SK-N-SH (cell line): ENCODE results near the gene ELOVL2. TPM values are rescaled to one million over a fixed set of nuclear protein-coding genes. Genes with fewer than 3 reads are reported as not detected.

Experiments used
- CTCF ChIA-PET: fragments of 300-600, 350-600 bp; formaldehyde crosslinking; extraction: SDS; loops from one replicate; lab custom pipeline; 2021; lab: Yijun Ruan, JAX
- POLR2A ChIA-PET: fragments of 350-600 bp; sonication (Branson Sonifier 250); formaldehyde crosslinking; extraction: SDS; loops from one replicate; lab custom pipeline; 2020; ENCODE audit warnings: antibody characterized with exemption, inconsistent platforms; lab: Yijun Ruan, JAX
- DNase-seq: peaks from one replicate; pipeline ENCODE4 v3.0.0; 2012
- H2AFZ ChIP-seq: fragments of 200-600 bp; sonication (generic); 2 replicates; pipeline ENCODE4 v1.8.1; 2016; ENCODE audit warnings: antibody characterized with exemption, mild to moderate bottlenecking, low read depth
- H3F3A ChIP-seq: fragments of 200-600 bp; sonication (generic); replicated peaks from 2 replicates; pipeline ENCODE3; 2016; ENCODE audit warnings: antibody characterized with exemption, mild to moderate bottlenecking; ENCODE audit not compliant: insufficient read depth
- H3K27ac ChIP-seq, 2 experiments: fragments of 200-500 bp in 1 of 2; fragments of 200-600 bp in 1 of 2; sonication (Bioruptor generic) in 1 of 2; sonication (generic), shearing (Covaris generic) in 1 of 2; 2 replicates each; pipeline versions ENCODE4 v1.5.1 to v1.6.1; 2014 to 2016; ENCODE audit warnings: low read depth in 2 of 2, inconsistent platforms in 1 of 2, low read length in 1 of 2, mild to moderate bottlenecking in 1 of 2, mixed read lengths in 1 of 2
- H3K27me3 ChIP-seq: fragments of 200-600 bp; sonication (generic), shearing (Covaris generic); 2 replicates; pipeline ENCODE4 v1.6.1; 2016; ENCODE audit warnings: mixed run types; ENCODE audit not compliant: insufficient read depth
- H3K36me3 ChIP-seq, 2 experiments: fragments of 200-500 bp in 1 of 2; fragments of 200-600 bp in 1 of 2; sonication (Bioruptor generic) in 1 of 2; sonication (generic) in 1 of 2; replicated peaks in 1 of 2; 2 replicates each; pipeline versions ENCODE3 to v1.5.1; 2014 to 2016; ENCODE audit warnings: low read length in 1 of 2, mild to moderate bottlenecking in 1 of 2; ENCODE audit not compliant: insufficient read depth in 2 of 2, control insufficient read depth in 1 of 2
- H3K4me1 ChIP-seq, 2 experiments: fragments of 200-500 bp in 1 of 2; fragments of 200-600 bp in 1 of 2; sonication (Bioruptor generic) in 1 of 2; sonication (generic), shearing (Covaris generic) in 1 of 2; 2 replicates each; pipeline versions ENCODE4 v1.5.1 to v1.6.1; 2014 to 2016; ENCODE audit warnings: low read depth in 1 of 2, low read length in 1 of 2, mixed run types in 1 of 2; ENCODE audit not compliant: insufficient read depth in 2 of 2, control insufficient read depth in 1 of 2
- H3K4me2 ChIP-seq: fragments of 200-600 bp; sonication (generic), shearing (Covaris generic); 2 replicates; pipeline ENCODE4 v1.6.1; 2017; ENCODE audit warnings: mixed run types
- H3K4me3 ChIP-seq, 2 experiments: fragments of 200-500 bp in 1 of 2; fragments of 200-600 bp in 1 of 2; sonication (Bioruptor generic) in 1 of 2; sonication (generic), shearing (Covaris generic) in 1 of 2; 2 replicates each; pipeline versions ENCODE4 v1.5.1 to v1.8.1; 2014 to 2016; ENCODE audit warnings: low read depth in 2 of 2, inconsistent platforms in 1 of 2, low read length in 1 of 2, mild to moderate bottlenecking in 1 of 2, mixed read lengths in 1 of 2, moderate library complexity in 1 of 2
- H3K79me2 ChIP-seq: fragments of 200-600 bp; sonication (generic); 2 replicates; pipeline ENCODE4 v1.8.1; 2017; ENCODE audit warnings: mild to moderate bottlenecking; ENCODE audit not compliant: insufficient read depth
- H3K9ac ChIP-seq: fragments of 200-600 bp; sonication (generic); 2 replicates; pipeline ENCODE4 v1.6.1; 2017; ENCODE audit warnings: mixed run types
- H3K9me2 ChIP-seq: fragments of 200-600 bp; sonication (generic); 2 replicates; pipeline ENCODE4 v1.6.1; 2017; ENCODE audit warnings: mixed run types
- H3K9me3 ChIP-seq: fragments of 200-600 bp; sonication (generic); 2 replicates; pipeline ENCODE4 v1.6.1; 2017; ENCODE audit warnings: mixed run types, mild to moderate bottlenecking, moderate library complexity
- H4K20me1 ChIP-seq: fragments of 200-600 bp; sonication (generic); 2 replicates; pipeline ENCODE4 v1.6.1; 2017; ENCODE audit warnings: mild to moderate bottlenecking, mixed run types; ENCODE audit not compliant: insufficient read depth
- CHD2 ChIP-seq: fragments of 150-350 bp; IDR thresholded peaks from 2 replicates; pipeline ENCODE4 v1.6.1; 2018; ENCODE audit warnings: low read length; ENCODE audit not compliant: partially characterized antibody
- EZH2phosphoT487 ChIP-seq: fragments of 200-600 bp; sonication (generic); IDR thresholded peaks from 2 replicates; pipeline ENCODE4 v1.6.1; 2017; ENCODE audit warnings: low read depth, mixed run types, mild to moderate bottlenecking, antibody characterized with exemption, moderate library complexity, borderline replicate concordance
- FOSL2 ChIP-seq: IDR thresholded peaks from 2 replicates; pipeline ENCODE4 v1.4.0; 2012; ENCODE audit warnings: low read depth, mild to moderate bottlenecking, moderate library complexity, borderline replicate concordance
- MAX ChIP-seq: IDR thresholded peaks from 2 replicates; pipeline ENCODE4 v1.4.0; 2012; ENCODE audit warnings: low read depth
- MXI1 ChIP-seq: IDR thresholded peaks from 2 replicates; pipeline ENCODE4 v1.6.1; 2012; ENCODE audit warnings: mild to moderate bottlenecking, low read depth, low read length, improper control_type of control experiment
- RAD21 ChIP-seq: IDR thresholded peaks from 2 replicates; pipeline ENCODE4 v1.6.1; 2012; ENCODE audit warnings: mild to moderate bottlenecking, low read length
- RFX5 ChIP-seq: IDR thresholded peaks from 2 replicates; pipeline ENCODE4 v1.6.1; 2012; ENCODE audit warnings: mild to moderate bottlenecking, improper control_type of control experiment, low read length
- RXRA ChIP-seq: IDR thresholded peaks from 2 replicates; pipeline ENCODE4 v1.4.0; 2012; ENCODE audit warnings: low read depth, mild to moderate bottlenecking, borderline replicate concordance
- TCF12 ChIP-seq: IDR thresholded peaks from 2 replicates; pipeline ENCODE4 v1.4.0; 2012
- USF2 ChIP-seq: fragments of 150-350 bp; IDR thresholded peaks from 2 replicates; pipeline ENCODE4 v1.6.1; 2017; ENCODE audit warnings: antibody characterized with exemption, low read length, low read depth, borderline replicate concordance
- YY1 ChIP-seq: IDR thresholded peaks from 2 replicates; pipeline ENCODE4 v1.4.0; 2012; ENCODE audit warnings: low read depth, mild to moderate bottlenecking
- WGBS: methylation state at CpG from one replicate; pipeline ENCODE4 v1.1.6; 2017; ENCODE audit warnings: low lambda C conversion rate; 5-methylcytosine and 5-hydroxymethylcytosine counted together
- polyA plus RNA-seq, 3 experiments: library from polyadenylated mRNA; depleted of rRNA; stranded (reverse); fragments of >200 nt; gene quantifications; 2 replicates each; pipeline ENCODE4 v1.2.3, GENCODE V29; 2012

The ELOVL2 gene
- polyA plus RNA-seq, 1 of the 3 experiments (the other 2 are of a cell fraction): 0.39 TPM

GRCh38 chr6:11042750-11043377 is 1.2 kb downstream of the ELOVL2 start:
- peak overlapping the region; percentile 78; the same call in 1 of the 2 replicates for H3K4me2 ChIP-seq
- POLR2A ChIA-PET: interaction anchor here (0.9 kb wide), 1 partner anchor 16 kb away, joined by 3 read pairs; no protein-coding TSS in a partner anchor
- CTCF ChIA-PET: interaction anchor here (0.9 to 3.3 kb wide), 13 partner anchors 10 to 454 kb away, joined by 3 to 17 read pairs (median 4); no protein-coding TSS in a partner anchor

GRCh38 chr6:11042025-11042749 is 1.9 kb downstream of the ELOVL2 start:
- Histone ChIP-seq H3K27ac (no peak overlapping the region), H2AFZ (no peak overlapping the region), H3K4me2 (no peak overlapping the region), H4K20me1 (no peaks in the 10 kb centered on the region), H3F3A (peaks cover 16% of the 10 kb centered on the region), H3K27me3 (peaks cover 3% of the 10 kb centered on the region; the same call in 1 of the 2 replicates), H3K36me3 (no peaks in the 10 kb centered on the region), H3K4me1 (peaks cover 0 to 4% of the 10 kb centered on the region in 2 experiments; a peak in 1 of 4 replicates), H3K79me2 (no peaks in the 10 kb centered on the region), H3K4me3 (no peak overlapping the region), H3K9me3 (no peaks in the 10 kb centered on the region), H3K9ac (no peak overlapping the region), H3K9me2 (no peaks in the 10 kb centered on the region)
- POLR2A ChIA-PET: no interaction called here
- 86% methylated on average over 10 of the region's 10 CpGs for WGBS
- TF ChIP-seq MAX: no peak
- DNase-seq: no peak
- CTCF ChIA-PET: interaction anchor here (0.9 to 3.3 kb wide), 7 partner anchors 11 to 454 kb away, joined by 3 to 17 read pairs (median 3); no protein-coding TSS in a partner anchor

More at GRCh38 chr6:11042750-11043377, 1.2 kb downstream of the ELOVL2 start:
- WGBS: 83% methylated on average over 10 of the region's 10 CpGs
- no peaks in the 10 kb centered on the region for H3K9me2 ChIP-seq
- peaks cover 3% of the 10 kb centered on the region; the same call in 1 of the 2 replicates for H3K27me3 ChIP-seq
- H3K9ac ChIP-seq: no peak overlapping the region
- no peak overlapping the region for H2AFZ ChIP-seq
- no peaks in the 10 kb centered on the region for H3K36me3 ChIP-seq
- H3K4me1 ChIP-seq: peaks cover 0 to 4% of the 10 kb centered on the region in 2 experiments; a peak in 1 of 4 replicates
- peak overlapping the region in 1 of 2 experiments; percentile 66; a peak in 1 of 4 replicates for H3K4me3 ChIP-seq
- no peak overlapping the region for H3K27ac ChIP-seq
- peak; percentile 30 for DNase-seq
- H3F3A ChIP-seq: peaks cover 16% of the 10 kb centered on the region
- no peaks in the 10 kb centered on the region for H4K20me1 ChIP-seq
- no peaks in the 10 kb centered on the region for H3K9me3 ChIP-seq
- H3K79me2 ChIP-seq: no peaks in the 10 kb centered on the region
- no peak for TF ChIP-seq RFX5
- TF ChIP-seq EZH2phosphoT487: no peak
- no peak for TF ChIP-seq MXI1
- TF ChIP-seq USF2: no peak
- no peak for TF ChIP-seq RAD21
- TF ChIP-seq TCF12: no peak
- no peak for TF ChIP-seq RXRA
- no peak for TF ChIP-seq CHD2
- no peak for TF ChIP-seq FOSL2
- TF ChIP-seq YY1: no peak
